Gastrocnemius medialis (tissue), 4 donors: ENCODE measurements around the gene TTC28. TPM values are rescaled to one million over a fixed set of nuclear protein-coding genes. Genes with fewer than 3 reads are reported as not detected.

Source experiments
- ATAC-seq, 2 donors: fragments of 150-250 bp; one replicate each; pipeline ENCODE4 v1.9.1; 2016
- DNase-seq, 2 donors: peaks; one replicate each; pipeline ENCODE4 v3.0.0-alpha.2; 2019
- H3K27ac ChIP-seq, 4 donors: fragments of 200-600 bp; sonication (generic); 1 replicate in 1 of 4; 2 replicates in 3 of 4; pipeline ENCODE4 v1.5.1; 2016 to 2018; ENCODE audit warnings: mild to moderate bottlenecking in 2 of 4, moderate library complexity in 1 of 4
- H3K27me3 ChIP-seq, 3 donors: fragments of 200-600 bp; sonication (generic) in 2 of 3; 1 replicate in 1 of 3; 2 replicates in 2 of 3; pipeline versions ENCODE4 v1.5.1 to v1.6.0; 2016 to 2019; ENCODE audit warnings: mild to moderate bottlenecking in 1 of 3, moderate library complexity in 1 of 3
- H3K36me3 ChIP-seq, 2 donors: fragments of 200-600 bp; sonication (generic) in 1 of 2; one replicate each; pipeline ENCODE4 v1.5.1; 2017 to 2018
- H3K4me1 ChIP-seq, 2 donors: fragments of 200-600 bp; sonication (generic) in 1 of 2; one replicate each; pipeline ENCODE4 v1.5.1; 2016 to 2017; ENCODE audit warnings: mild to moderate bottlenecking in 2 of 2
- H3K4me3 ChIP-seq, 4 donors: fragments of 200-600 bp; sonication (generic) in 3 of 4; 1 replicate in 1 of 4; 2 replicates in 3 of 4; pipeline ENCODE4 v1.5.1; 2016 to 2019; ENCODE audit warnings: mild to moderate bottlenecking in 2 of 4
- H3K9me3 ChIP-seq, 3 donors: fragments of 200-600 bp; sonication (generic) in 2 of 3; 1 replicate in 1 of 3; 2 replicates in 2 of 3; pipeline ENCODE4 v1.5.1; 2016 to 2019
- POLR2A ChIP-seq, 2 donors: fragments of 450-650 bp; IDR thresholded peaks; one replicate each; pipeline ENCODE4 v1.6.1; 2017; ENCODE audit warnings: antibody characterized with exemption in 2 of 2, mild to moderate bottlenecking in 2 of 2, moderate library complexity in 2 of 2
- in situ Hi-C, 4 donors: fragments of 200-750 bp; cut with MboI; loops; one replicate each; pipeline versions ENCODE4 v1.15.0 to v1.8.0; 2017; ENCODE audit warnings: low sequenced_read_pairs in 4 of 4
- intact Hi-C: fragments of 100-400 bp; cut with DNase I; formaldehyde crosslinking; loops from one replicate; pipeline ENCODE4 v1.15.1; 2023; ENCODE audit warnings: low total_unique reads
- total RNA-seq, 4 donors: library from RNA; depleted of rRNA; stranded (reverse); fragments of >200 nt; gene quantifications; one replicate each; pipeline versions ENCODE4 v1.1.0 to v1.2.3, GENCODE V29; 2016
- TF ChIP-seq, protein P1 (sequence below), 5 experiments: fragments of 450-650 bp in 3 of 5; fragments of 200-600 bp in 2 of 5; sonication (generic) in 2 of 5; IDR thresholded peaks in 4 of 5; conservative IDR thresholded peaks in 1 of 5; 1 replicate in 4 of 5; 2 replicates in 1 of 5; pipeline ENCODE4 v1.5.1; 2016 to 2019; ENCODE audit warnings: antibody characterized with exemption in 5 of 5, mild to moderate bottlenecking in 3 of 5, moderate library complexity in 3 of 5

Gene TTC28
- total RNA-seq, 4 donors from 2014 or later = 6.3 to 18.1 (median 8.4) TPM

GRCh38 chr22:27986459-27986858 lies 693.2 kb downstream of the TTC28 start:
- peak overlapping the region in 1 of 4 donors; percentile 59 for H3K27ac ChIP-seq
- peaks cover 13 to 15% of the 10 kb centered on the region in 2 donors for H3K4me1 ChIP-seq
- in situ Hi-C loops = no loop called here
- H3K36me3 ChIP-seq = peaks cover 0 to 8% of the 10 kb centered on the region in 2 donors
- H3K4me3 ChIP-seq = no peak overlapping the region
- DNase-seq (no peak), ATAC-seq (no peak)
- intact Hi-C loops = no loop called here
- H3K27me3 ChIP-seq = no peaks in the 10 kb centered on the region
- H3K9me3 ChIP-seq = no peaks in the 10 kb centered on the region
- TF ChIP-seq, protein P1, sequence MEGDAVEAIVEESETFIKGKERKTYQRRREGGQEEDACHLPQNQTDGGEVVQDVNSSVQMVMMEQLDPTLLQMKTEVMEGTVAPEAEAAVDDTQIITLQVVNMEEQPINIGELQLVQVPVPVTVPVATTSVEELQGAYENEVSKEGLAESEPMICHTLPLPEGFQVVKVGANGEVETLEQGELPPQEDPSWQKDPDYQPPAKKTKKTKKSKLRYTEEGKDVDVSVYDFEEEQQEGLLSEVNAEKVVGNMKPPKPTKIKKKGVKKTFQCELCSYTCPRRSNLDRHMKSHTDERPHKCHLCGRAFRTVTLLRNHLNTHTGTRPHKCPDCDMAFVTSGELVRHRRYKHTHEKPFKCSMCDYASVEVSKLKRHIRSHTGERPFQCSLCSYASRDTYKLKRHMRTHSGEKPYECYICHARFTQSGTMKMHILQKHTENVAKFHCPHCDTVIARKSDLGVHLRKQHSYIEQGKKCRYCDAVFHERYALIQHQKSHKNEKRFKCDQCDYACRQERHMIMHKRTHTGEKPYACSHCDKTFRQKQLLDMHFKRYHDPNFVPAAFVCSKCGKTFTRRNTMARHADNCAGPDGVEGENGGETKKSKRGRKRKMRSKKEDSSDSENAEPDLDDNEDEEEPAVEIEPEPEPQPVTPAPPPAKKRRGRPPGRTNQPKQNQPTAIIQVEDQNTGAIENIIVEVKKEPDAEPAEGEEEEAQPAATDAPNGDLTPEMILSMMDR (IDR thresholded peaks at IDR 0.05 in 4 of 5, conservative IDR thresholded peaks at IDR 0.05 in 1 of 5) = no peak
- no peak for TF ChIP-seq POLR2A (IDR thresholded peaks at IDR 0.05)

- no peak for TF ChIP-seq POLR2A (IDR thresholded peaks at IDR 0.05)
- TF ChIP-seq, protein P1 (IDR thresholded peaks at IDR 0.05 in 4 of 5, conservative IDR thresholded peaks at IDR 0.05 in 1 of 5) = no peak
- Histone ChIP-seq H3K27me3 (no peaks in the 10 kb centered on the region), H3K27ac (peak overlapping the region; percentile 38 to 64 (median 60)), H3K4me1 (peaks cover 9 to 11% of the 10 kb centered on the region in 2 donors), H3K4me3 (no peak overlapping the region), H3K36me3 (peaks cover 0 to 8% of the 10 kb centered on the region in 2 donors), H3K9me3 (no peaks in the 10 kb centered on the region)
- ATAC-seq (no peak), DNase-seq (no peak)
- in situ Hi-C loops = no loop called here
- intact Hi-C loops = no loop called here
Measured at GRCh38 chr22:27985323-27986275, 694.0 kb downstream of the TTC28 start.

DNA sequence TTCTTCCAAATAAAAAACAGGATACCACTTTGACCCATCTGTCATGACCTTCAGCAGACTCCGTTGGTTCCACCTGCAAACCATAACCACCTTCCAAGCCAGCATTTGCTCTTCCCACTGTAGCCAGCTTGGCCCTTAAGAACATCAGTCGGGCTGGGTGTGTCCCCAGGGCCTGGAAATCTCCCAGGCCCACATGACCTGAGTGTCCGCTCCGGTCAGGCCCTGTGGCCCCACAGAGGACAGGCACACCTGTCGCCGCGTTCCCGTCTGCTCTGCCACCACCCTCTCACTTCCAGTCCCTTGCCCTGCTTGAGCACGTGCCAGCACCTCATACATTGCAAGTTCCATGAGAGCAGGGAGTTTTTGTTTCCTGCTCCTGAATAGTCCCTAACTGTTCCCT lies 694.9 kb downstream of the TTC28 start:
- DNase-seq = peak; percentile 56 to 82
- H3K27ac ChIP-seq = peak overlapping the region; percentile 38 to 64 (median 60)
- in situ Hi-C loops (no loop called here), intact Hi-C loops (no loop called here)
- TF ChIP-seq, protein P1 (IDR thresholded peaks at IDR 0.05 in 4 of 5, conservative IDR thresholded peaks at IDR 0.05 in 1 of 5) = no peak
- TF ChIP-seq POLR2A (IDR thresholded peaks at IDR 0.05) = no peak
- ATAC-seq = peak; percentile 37 to 83
- H3K27me3 ChIP-seq = no peaks in the 10 kb centered on the region
- H3K4me3 ChIP-seq = no peak overlapping the region
- peaks cover 5 to 10% of the 10 kb centered on the region in 2 donors for H3K4me1 ChIP-seq
- H3K36me3 ChIP-seq = peaks cover 0 to 8% of the 10 kb centered on the region in 2 donors
- no peaks in the 10 kb centered on the region for H3K9me3 ChIP-seq

- H3K36me3 ChIP-seq = peaks cover 0 to 8% of the 10 kb centered on the region in 2 donors
- H3K27ac ChIP-seq = peak overlapping the region in 3 of 4 donors; percentile 50 to 62 (median 59)
- no peak for TF ChIP-seq POLR2A (IDR thresholded peaks at IDR 0.05)
- TF ChIP-seq, protein P1 (IDR thresholded peaks at IDR 0.05 in 4 of 5, conservative IDR thresholded peaks at IDR 0.05 in 1 of 5) = no peak
- intact Hi-C loops = no loop called here
- no peaks in the 10 kb centered on the region for H3K27me3 ChIP-seq
- no peaks in the 10 kb centered on the region for H3K9me3 ChIP-seq
- peaks cover 5% of the 10 kb centered on the region in 2 donors for H3K4me1 ChIP-seq
- in situ Hi-C loops = no loop called here
- ATAC-seq (no peak), DNase-seq (no peak)
- no peak overlapping the region for H3K4me3 ChIP-seq
Measured at GRCh38 chr22:27984001-27984695, 695.5 kb downstream of the TTC28 start.
